PC-3 (cell line): ENCODE results near the gene RGS9.

Experiments used
- EZH2 ChIP-seq: fragments of 300-600 bp; sonication (generic); IDR thresholded peaks from one replicate; pipeline ENCODE4 v1.6.1; 2017; ENCODE audit warnings: antibody characterized with exemption, mild to moderate bottlenecking, low read length; ENCODE audit not compliant: unreplicated experiment
- TF ChIP-seq, protein P1 (sequence below): fragments of 300-600 bp; sonication (generic); conservative IDR thresholded peaks from 2 replicates; pipeline ENCODE4 v1.5.1; 2017; ENCODE audit warnings: antibody characterized with exemption, low read depth, mild to moderate bottlenecking, low read length

DNA sequence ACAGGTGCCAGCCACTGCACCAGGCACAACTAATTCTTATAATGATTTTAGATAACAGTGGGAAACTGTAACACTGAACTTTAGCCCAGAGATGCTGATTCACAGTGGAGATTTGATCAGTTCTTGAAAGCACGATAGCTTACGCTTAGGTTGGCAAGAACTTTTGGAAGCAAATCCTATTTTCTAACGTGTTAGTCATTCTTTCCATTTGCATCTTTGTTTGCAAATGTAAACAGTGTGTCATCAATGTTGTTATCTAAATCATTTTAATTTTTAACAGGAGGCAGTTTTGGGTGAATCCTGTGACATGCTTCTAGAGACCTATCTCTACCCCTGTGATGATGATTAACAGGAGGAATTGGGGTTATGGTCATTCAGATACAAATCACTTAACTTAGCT lies 44.9 kb upstream of the RGS9 start:
- TF ChIP-seq, protein P1, sequence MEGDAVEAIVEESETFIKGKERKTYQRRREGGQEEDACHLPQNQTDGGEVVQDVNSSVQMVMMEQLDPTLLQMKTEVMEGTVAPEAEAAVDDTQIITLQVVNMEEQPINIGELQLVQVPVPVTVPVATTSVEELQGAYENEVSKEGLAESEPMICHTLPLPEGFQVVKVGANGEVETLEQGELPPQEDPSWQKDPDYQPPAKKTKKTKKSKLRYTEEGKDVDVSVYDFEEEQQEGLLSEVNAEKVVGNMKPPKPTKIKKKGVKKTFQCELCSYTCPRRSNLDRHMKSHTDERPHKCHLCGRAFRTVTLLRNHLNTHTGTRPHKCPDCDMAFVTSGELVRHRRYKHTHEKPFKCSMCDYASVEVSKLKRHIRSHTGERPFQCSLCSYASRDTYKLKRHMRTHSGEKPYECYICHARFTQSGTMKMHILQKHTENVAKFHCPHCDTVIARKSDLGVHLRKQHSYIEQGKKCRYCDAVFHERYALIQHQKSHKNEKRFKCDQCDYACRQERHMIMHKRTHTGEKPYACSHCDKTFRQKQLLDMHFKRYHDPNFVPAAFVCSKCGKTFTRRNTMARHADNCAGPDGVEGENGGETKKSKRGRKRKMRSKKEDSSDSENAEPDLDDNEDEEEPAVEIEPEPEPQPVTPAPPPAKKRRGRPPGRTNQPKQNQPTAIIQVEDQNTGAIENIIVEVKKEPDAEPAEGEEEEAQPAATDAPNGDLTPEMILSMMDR, result no peak
- no peak for TF ChIP-seq EZH2
